ENCODE measurements around the gene CENATAC.

The CENATAC gene

GRCh38 chr11:118971646-118972045 is 26.3 kb upstream of the CENATAC start, which contains the start of gene FOXR1:
TSS of gene FOXR1 (plus strand) at chr11:118971761. CDS start at chr11:118971932, 171 bp downstream.
- TF ChIP-seq POLR2AphosphoS5 (IDR thresholded peaks at IDR 0.05; ENCODE audit: low read depth, low read length) (no peak), FOXP2 (optimal IDR thresholded peaks at IDR 0.05; ENCODE audit: borderline replicate concordance, extremely low read depth, extremely low read length, insufficient read depth) (no peak), REST (IDR thresholded peaks at IDR 0.05; ENCODE audit: insufficient read depth in 1 of 2, low read depth in 2 of 2, low read length in 2 of 2) (no peak), SIN3A (IDR thresholded peaks at IDR 0.05; ENCODE audit: borderline replicate concordance, insufficient read depth, low read length) (no peak), TAF1 (IDR thresholded peaks at IDR 0.05; ENCODE audit: borderline replicate concordance, insufficient read depth, low read length) (no peak)

GRCh38 chr11:118973985-118974384 is 24.0 kb upstream of the CENATAC start:
- TF ChIP-seq FOXP2 (optimal IDR thresholded peaks at IDR 0.05; ENCODE audit: borderline replicate concordance, extremely low read depth, extremely low read length, insufficient read depth) (no peak), SIN3A (IDR thresholded peaks at IDR 0.05; ENCODE audit: borderline replicate concordance, insufficient read depth, low read length) (no peak), TAF1 (IDR thresholded peaks at IDR 0.05; ENCODE audit: borderline replicate concordance, insufficient read depth, low read length) (no peak), REST (IDR thresholded peaks at IDR 0.05; ENCODE audit: insufficient read depth in 1 of 2, low read depth in 2 of 2, low read length in 2 of 2) (no peak), POLR2AphosphoS5 (IDR thresholded peaks at IDR 0.05; ENCODE audit: low read depth, low read length) (no peak)

- TF ChIP-seq SIN3A (IDR thresholded peaks at IDR 0.05; ENCODE audit: borderline replicate concordance, insufficient read depth, low read length) (no peak), FOXP2 (optimal IDR thresholded peaks at IDR 0.05; ENCODE audit: borderline replicate concordance, extremely low read depth, extremely low read length, insufficient read depth) (no peak), REST (IDR thresholded peaks at IDR 0.05; ENCODE audit: insufficient read depth in 1 of 2, low read depth in 2 of 2, low read length in 2 of 2) (no peak), POLR2AphosphoS5 (IDR thresholded peaks at IDR 0.05; ENCODE audit: low read depth, low read length) (no peak), TAF1 (IDR thresholded peaks at IDR 0.05; ENCODE audit: borderline replicate concordance, insufficient read depth, low read length) (no peak)
Measured at GRCh38 chr11:118975771-118976709, 21.9 kb upstream of the CENATAC start.

GRCh38 chr11:118979434-118979833 is 18.5 kb upstream of the CENATAC start:
- TF ChIP-seq REST (IDR thresholded peaks at IDR 0.05; ENCODE audit: insufficient read depth in 1 of 2, low read depth in 2 of 2, low read length in 2 of 2) (no peak), SIN3A (IDR thresholded peaks at IDR 0.05; ENCODE audit: borderline replicate concordance, insufficient read depth, low read length) (no peak), TAF1 (IDR thresholded peaks at IDR 0.05; ENCODE audit: borderline replicate concordance, insufficient read depth, low read length) (no peak), FOXP2 (optimal IDR thresholded peaks at IDR 0.05; ENCODE audit: borderline replicate concordance, extremely low read depth, extremely low read length, insufficient read depth) (no peak), POLR2AphosphoS5 (IDR thresholded peaks at IDR 0.05; ENCODE audit: low read depth, low read length) (no peak)

Measured in PFSK-1 (cell line).